OCI-LY3 (cell line): ENCODE results near the gene KDM2A.

Experiments used
- CTCF ChIP-seq: fragments of 200-600, 300-600 bp; sonication (generic); IDR thresholded peaks from 2 replicates; pipeline ENCODE4 v1.5.1; 2014; ENCODE audit warnings: antibody characterized with exemption, low read length, low read depth
- EZH2phosphoT487 ChIP-seq: fragments of 200-600 bp; shearing (Covaris generic); IDR thresholded peaks from 2 replicates; pipeline ENCODE4 v1.6.1; 2018; ENCODE audit warnings: antibody characterized with exemption, mixed run types, low read depth

GRCh38 chr11:67300756-67301312 lies 181.8 kb downstream of the KDM2A start:
- TF ChIP-seq CTCF (no peak), EZH2phosphoT487 (no peak)
